NCI-H1930 (cell line): Measurements from ENCODE around the gene CNOT6L.
"Not testable (repeated sequence)": the region's sequence is repeated elsewhere in the genome, so short reads cannot be mapped to it uniquely, and the experiment has no call there.

Experiments used
- DNase-seq, 2 experiments: peaks; one replicate each; lab custom pipeline; 2025; lab: John Stamatoyannopoulos, UW

The CNOT6L gene

GRCh38 chr4:77782102-77782835 is 36.9 kb downstream of the CNOT6L start:
- DNase-seq, result no peak

GRCh38 chr4:77780762-77781161 is 38.4 kb downstream of the CNOT6L start:
- DNase-seq, result not testable (repeated sequence)

GRCh38 chr4:77777135-77777807 is 41.9 kb downstream of the CNOT6L start:
- no peak for DNase-seq

- DNase-seq, result no peak
These were observed 42.7 kb downstream of the CNOT6L start for GRCh38 chr4:77776182-77777134.

GRCh38 chr4:77773101-77773500 is 46.1 kb downstream of the CNOT6L start:
- no peak for DNase-seq

GRCh38 chr4:77771566-77771965 is 47.6 kb downstream of the CNOT6L start:
- no peak for DNase-seq

GRCh38 chr4:77765720-77766119 is 53.4 kb downstream of the CNOT6L start:
- no peak for DNase-seq

- no peak for DNase-seq
These were observed 56.6 kb downstream of the CNOT6L start for GRCh38 chr4:77762531-77762930.

- DNase-seq, result no peak
These were observed 57.6 kb downstream of the CNOT6L start for GRCh38 chr4:77761595-77761994.

GRCh38 chr4:77758804-77759203 is 60.4 kb downstream of the CNOT6L start:
- no peak for DNase-seq

- DNase-seq, result no peak
These were observed 67.4 kb downstream of the CNOT6L start for GRCh38 chr4:77751764-77752163.

GRCh38 chr4:77745792-77746191 is 73.4 kb downstream of the CNOT6L start:
- no peak for DNase-seq

GRCh38 chr4:77742054-77742453 is 77.1 kb downstream of the CNOT6L start:
- no peak for DNase-seq

GRCh38 chr4:77740480-77740879 is 78.7 kb downstream of the CNOT6L start:
- no peak for DNase-seq

- DNase-seq, result no peak
These were observed 84.2 kb downstream of the CNOT6L start for GRCh38 chr4:77734928-77735327.

GRCh38 chr4:77731656-77732055 is 87.5 kb downstream of the CNOT6L start:
- DNase-seq, result no peak

- no peak for DNase-seq
These were observed 90.7 kb downstream of the CNOT6L start for GRCh38 chr4:77728420-77728819.

- DNase-seq, result no peak
These were observed 98.1 kb downstream of the CNOT6L start for GRCh38 chr4:77721073-77721472.

GRCh38 chr4:77718500-77718899 is 100.7 kb downstream of the CNOT6L start:
- peak in 1 of 2 experiments; percentile 12 for DNase-seq

GRCh38 chr4:77715414-77716290 is 103.5 kb downstream of the CNOT6L start:
- DNase-seq, result no peak

GRCh38 chr4:77714514-77714913 is 104.7 kb downstream of the CNOT6L start:
- DNase-seq, result no peak
